ENCODE measurements around the gene EXOG.

DNA sequence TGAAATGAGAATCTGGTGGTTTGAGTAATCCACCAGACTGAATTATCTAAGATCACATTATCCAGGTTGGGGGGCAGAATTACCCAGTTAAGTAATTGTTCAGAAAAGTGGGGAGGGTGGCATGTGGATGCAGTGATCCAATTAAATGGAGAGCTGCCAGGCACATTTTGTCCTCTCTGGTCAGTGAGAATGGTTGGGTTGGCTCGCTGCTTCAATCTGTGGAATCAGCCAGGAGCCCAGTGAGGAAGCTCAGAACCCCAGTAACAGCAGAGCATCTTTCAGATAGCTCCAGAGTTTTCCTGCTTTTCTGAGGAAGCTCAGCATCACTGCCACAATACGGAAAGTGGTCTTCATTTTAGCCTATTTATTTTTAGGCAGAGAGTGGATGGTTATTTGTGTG, 6.4 kb upstream of the EXOG start:
- TF ChIP-seq, protein P1, sequence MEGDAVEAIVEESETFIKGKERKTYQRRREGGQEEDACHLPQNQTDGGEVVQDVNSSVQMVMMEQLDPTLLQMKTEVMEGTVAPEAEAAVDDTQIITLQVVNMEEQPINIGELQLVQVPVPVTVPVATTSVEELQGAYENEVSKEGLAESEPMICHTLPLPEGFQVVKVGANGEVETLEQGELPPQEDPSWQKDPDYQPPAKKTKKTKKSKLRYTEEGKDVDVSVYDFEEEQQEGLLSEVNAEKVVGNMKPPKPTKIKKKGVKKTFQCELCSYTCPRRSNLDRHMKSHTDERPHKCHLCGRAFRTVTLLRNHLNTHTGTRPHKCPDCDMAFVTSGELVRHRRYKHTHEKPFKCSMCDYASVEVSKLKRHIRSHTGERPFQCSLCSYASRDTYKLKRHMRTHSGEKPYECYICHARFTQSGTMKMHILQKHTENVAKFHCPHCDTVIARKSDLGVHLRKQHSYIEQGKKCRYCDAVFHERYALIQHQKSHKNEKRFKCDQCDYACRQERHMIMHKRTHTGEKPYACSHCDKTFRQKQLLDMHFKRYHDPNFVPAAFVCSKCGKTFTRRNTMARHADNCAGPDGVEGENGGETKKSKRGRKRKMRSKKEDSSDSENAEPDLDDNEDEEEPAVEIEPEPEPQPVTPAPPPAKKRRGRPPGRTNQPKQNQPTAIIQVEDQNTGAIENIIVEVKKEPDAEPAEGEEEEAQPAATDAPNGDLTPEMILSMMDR (IDR thresholded peaks at IDR 0.05), result no peak
- no peak for TF ChIP-seq POLR2A (IDR thresholded peaks at IDR 0.05)
- no peak for TF ChIP-seq POLR2AphosphoS5 (IDR thresholded peaks at IDR 0.05)
